ENCODE data around the gene CERS1. TPM values are rescaled to one million over a fixed set of nuclear protein-coding genes. Genes with fewer than 3 reads are reported as not detected.

CERS1 gene
- total RNA-seq, 2 donors from 2014 or later = 0.26 to 0.66 TPM

GRCh38 chr19:18928018-18928805 is 32.3 kb upstream of the CERS1 start:
- peaks cover 4 to 28% of the 10 kb centered on the region in 2 donors for H3K36me3 ChIP-seq (replicated peaks in 1 of 2; ENCODE audit: insufficient read depth in 1 of 2, low read depth in 2 of 2)
- DNase-seq (no peak), ATAC-seq (no peak)
- no peaks in the 10 kb centered on the region for H3K27me3 ChIP-seq
- H3K9me3 ChIP-seq = no peaks in the 10 kb centered on the region
- WGBS, 2 donors = 86 to 89% methylated on average over 14 to 25 of the region's 26 CpGs
- intact Hi-C loops (cut with DNase I) = no loop called here
- H3K4me3 ChIP-seq = no peak overlapping the region
- H3K4me1 ChIP-seq = no peaks in the 10 kb centered on the region
- TF ChIP-seq, protein P1, sequence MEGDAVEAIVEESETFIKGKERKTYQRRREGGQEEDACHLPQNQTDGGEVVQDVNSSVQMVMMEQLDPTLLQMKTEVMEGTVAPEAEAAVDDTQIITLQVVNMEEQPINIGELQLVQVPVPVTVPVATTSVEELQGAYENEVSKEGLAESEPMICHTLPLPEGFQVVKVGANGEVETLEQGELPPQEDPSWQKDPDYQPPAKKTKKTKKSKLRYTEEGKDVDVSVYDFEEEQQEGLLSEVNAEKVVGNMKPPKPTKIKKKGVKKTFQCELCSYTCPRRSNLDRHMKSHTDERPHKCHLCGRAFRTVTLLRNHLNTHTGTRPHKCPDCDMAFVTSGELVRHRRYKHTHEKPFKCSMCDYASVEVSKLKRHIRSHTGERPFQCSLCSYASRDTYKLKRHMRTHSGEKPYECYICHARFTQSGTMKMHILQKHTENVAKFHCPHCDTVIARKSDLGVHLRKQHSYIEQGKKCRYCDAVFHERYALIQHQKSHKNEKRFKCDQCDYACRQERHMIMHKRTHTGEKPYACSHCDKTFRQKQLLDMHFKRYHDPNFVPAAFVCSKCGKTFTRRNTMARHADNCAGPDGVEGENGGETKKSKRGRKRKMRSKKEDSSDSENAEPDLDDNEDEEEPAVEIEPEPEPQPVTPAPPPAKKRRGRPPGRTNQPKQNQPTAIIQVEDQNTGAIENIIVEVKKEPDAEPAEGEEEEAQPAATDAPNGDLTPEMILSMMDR (IDR thresholded peaks at IDR 0.05) = no peak
- no peak for TF ChIP-seq POLR2A (IDR thresholded peaks at IDR 0.05)
- no peak overlapping the region for H3K27ac ChIP-seq

DNA sequence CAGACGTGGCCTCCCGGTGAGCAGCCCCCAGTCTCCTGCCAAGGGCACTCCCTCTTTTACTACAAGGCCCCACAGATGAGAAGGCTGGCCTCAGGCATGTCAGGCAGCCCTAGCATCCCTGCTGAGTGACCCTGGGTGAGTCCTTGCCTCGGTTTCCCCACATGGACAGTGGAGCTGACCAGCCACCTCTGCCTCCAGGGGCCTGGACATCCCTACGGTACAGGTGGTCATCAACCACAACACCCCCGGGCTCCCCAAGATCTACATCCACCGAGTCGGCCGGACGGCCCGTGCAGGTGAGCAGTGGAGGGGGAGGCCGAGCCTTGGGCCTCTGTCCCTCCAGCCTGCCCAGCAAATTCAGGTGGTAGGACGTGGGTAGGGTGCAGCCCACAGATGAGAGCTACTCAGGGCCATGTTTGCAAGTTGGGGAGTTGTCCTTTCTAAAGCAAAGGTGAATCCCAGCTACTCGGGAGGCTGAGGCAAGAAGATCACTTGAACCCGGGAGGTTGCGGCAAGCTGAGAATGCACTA is 28.8 kb upstream of the CERS1 start:
- 95 to 97% methylated on average over 3 to 8 of the region's 15 CpGs for WGBS, 2 donors
- DNase-seq = no peak

GRCh38 chr19:18922228-18922985 is 26.4 kb upstream of the CERS1 start:
- H3K9me3 ChIP-seq = no peaks in the 10 kb centered on the region
- H3K36me3 ChIP-seq (replicated peaks in 1 of 2; ENCODE audit: insufficient read depth in 1 of 2, low read depth in 2 of 2) = peaks cover 4 to 28% of the 10 kb centered on the region in 2 donors
- no peak for ATAC-seq
- H3K27ac ChIP-seq = no peak overlapping the region
- 81 to 95% methylated on average over 7 to 26 of the region's 29 CpGs for WGBS, 2 donors
- no peak for DNase-seq
- H3K27me3 ChIP-seq = no peaks in the 10 kb centered on the region
- TF ChIP-seq, protein P1 (IDR thresholded peaks at IDR 0.05) = no peak
- no peak for TF ChIP-seq POLR2A (IDR thresholded peaks at IDR 0.05)
- intact Hi-C loops (cut with DNase I) = no loop called here
- peaks cover 23% of the 10 kb centered on the region for H3K4me1 ChIP-seq
- H3K4me3 ChIP-seq = no peak overlapping the region

More for the DNA sequence above, 28.8 kb upstream of the CERS1 start:
- TF ChIP-seq, protein P1 (IDR thresholded peaks at IDR 0.05) = no peak
- TF ChIP-seq POLR2A (IDR thresholded peaks at IDR 0.05) = no peak
- no peak for ATAC-seq
- no peaks in the 10 kb centered on the region for H3K9me3 ChIP-seq
- peaks cover 12% of the 10 kb centered on the region for H3K4me1 ChIP-seq
- H3K4me3 ChIP-seq = no peak overlapping the region
- intact Hi-C loops (cut with DNase I) = no loop called here
- H3K36me3 ChIP-seq (replicated peaks in 1 of 2; ENCODE audit: insufficient read depth in 1 of 2, low read depth in 2 of 2) = peaks cover 4 to 32% of the 10 kb centered on the region in 2 donors
- H3K27ac ChIP-seq = no peak overlapping the region
- H3K27me3 ChIP-seq = no peaks in the 10 kb centered on the region

DNA sequence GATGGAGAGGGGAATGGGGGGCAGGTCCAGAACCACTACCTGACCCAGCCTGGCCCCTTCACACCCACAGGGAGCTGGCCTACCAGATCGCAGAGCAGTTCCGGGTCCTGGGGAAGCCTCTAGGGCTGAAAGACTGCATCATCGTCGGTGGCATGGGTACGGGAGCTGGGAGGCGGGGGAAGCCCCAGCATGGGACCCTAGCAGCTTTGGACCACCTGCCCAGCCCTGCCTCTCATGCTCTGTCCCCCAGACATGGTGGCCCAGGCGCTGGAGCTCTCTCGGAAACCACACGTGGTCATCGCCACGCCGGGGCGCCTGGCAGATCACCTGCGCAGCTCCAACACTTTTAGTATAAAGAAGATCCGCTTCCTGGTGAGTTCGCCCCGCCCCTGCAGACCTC is 25.6 kb upstream of the CERS1 start:
- TF ChIP-seq, protein P1 (IDR thresholded peaks at IDR 0.05) = no peak
- no peak for TF ChIP-seq POLR2A (IDR thresholded peaks at IDR 0.05)
- H3K4me3 ChIP-seq = no peak overlapping the region
- H3K4me1 ChIP-seq = peaks cover 29% of the 10 kb centered on the region
- ATAC-seq (no peak), DNase-seq (no peak)
- intact Hi-C loops (cut with DNase I) = no loop called here
- H3K9me3 ChIP-seq = no peaks in the 10 kb centered on the region
- H3K27ac ChIP-seq = no peak overlapping the region
- H3K27me3 ChIP-seq = no peaks in the 10 kb centered on the region
- H3K36me3 ChIP-seq (replicated peaks in 1 of 2; ENCODE audit: insufficient read depth in 1 of 2, low read depth in 2 of 2) = peaks cover 4 to 28% of the 10 kb centered on the region in 2 donors
- 87 to 97% methylated on average over 6 to 15 of the region's 17 CpGs for WGBS, 2 donors
